GM12891 (cell line): ENCODE data around the gene UGT1A9.

Source experiments
- PAX5 ChIP-seq: IDR thresholded peaks from 2 replicates; pipeline ENCODE4 v1.6.1; 2011; ENCODE audit warnings: low read length, moderate library complexity, mild to moderate bottlenecking; ENCODE audit not compliant: insufficient read depth, severe bottlenecking
- POLR2A ChIP-seq: IDR thresholded peaks from 2 replicates; pipeline ENCODE4 v1.6.1; 2011; ENCODE audit warnings: low read depth, low read length, control low read depth
- POLR2AphosphoS5 ChIP-seq: IDR thresholded peaks from 2 replicates; pipeline ENCODE4 v1.6.1; 2011; ENCODE audit warnings: low read depth, low read length, control low read depth
- POU2F2 ChIP-seq: IDR thresholded peaks from 2 replicates; pipeline ENCODE4 v1.6.1; 2011; ENCODE audit warnings: low read depth, mild to moderate bottlenecking, control low read depth, low read length, moderate library complexity
- SPI1 ChIP-seq: IDR thresholded peaks from 2 replicates; pipeline ENCODE4 v1.6.1; 2011; ENCODE audit warnings: low read depth, low read length, control low read depth
- TAF1 ChIP-seq: IDR thresholded peaks from 2 replicates; pipeline ENCODE4 v1.6.1; 2011; ENCODE audit warnings: low read depth, low read length, control low read depth

DNA sequence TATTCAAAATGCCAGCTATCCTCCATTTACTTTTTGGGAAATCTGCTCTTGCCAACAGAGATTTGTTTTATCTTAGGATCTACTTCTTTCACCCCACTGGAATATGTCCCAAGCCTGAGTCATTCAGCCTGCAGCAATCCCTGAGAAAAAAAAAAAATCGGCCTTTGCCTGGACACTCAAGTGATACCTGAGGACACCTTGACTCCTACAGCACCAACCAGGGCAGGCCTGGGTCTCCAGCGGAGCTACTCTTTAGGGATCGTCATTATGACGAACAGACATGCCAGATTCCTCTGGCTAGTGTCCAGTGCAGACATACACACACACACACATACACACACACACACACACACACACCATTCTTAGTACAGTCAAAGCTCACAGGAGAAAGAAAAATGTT, 18.7 kb downstream of the UGT1A9 start:
- TF ChIP-seq POLR2AphosphoS5 = no peak
- TF ChIP-seq POLR2A = no peak
- no peak for TF ChIP-seq SPI1
- no peak for TF ChIP-seq TAF1
- TF ChIP-seq POU2F2 = no peak
- no peak for TF ChIP-seq PAX5
